Measurements from ENCODE around the gene MT2A. TPM values are rescaled to one million over a fixed set of nuclear protein-coding genes. Genes with fewer than 3 reads are reported as not detected.

Gene MT2A
- total RNA-seq, 1 donor from 2014 or later = 18.6 TPM

- no peak for DNase-seq (ENCODE audit: low read depth)
Measured at GRCh38 chr16:56637814-56638750, 29.7 kb downstream of the MT2A start, which contains the start of gene MT1A. Gene MT1A, plus strand, starts transcription at chr16:56638666. Its CDS starts 73 bp downstream, at chr16:56638739.

GRCh38 chr16:56639045-56639444 lies 30.7 kb downstream of the MT2A start:
- DNase-seq (ENCODE audit: low read depth) = no peak

GRCh38 chr16:56640076-56640475 lies 31.7 kb downstream of the MT2A start:
- DNase-seq (ENCODE audit: low read depth) = no peak

GRCh38 chr16:56641166-56641565 lies 32.8 kb downstream of the MT2A start:
- peak; percentile 77 for DNase-seq (ENCODE audit: low read depth)

GRCh38 chr16:56643080-56643778 lies 34.8 kb downstream of the MT2A start:
- DNase-seq (ENCODE audit: low read depth) = peak; percentile 24

- DNase-seq (ENCODE audit: low read depth) = no peak
Measured at GRCh38 chr16:56643833-56644232, 35.4 kb downstream of the MT2A start.

- DNase-seq (ENCODE audit: low read depth) = no peak
Measured at GRCh38 chr16:56645311-56645710, 36.9 kb downstream of the MT2A start.

- DNase-seq (ENCODE audit: low read depth) = no peak
Measured at GRCh38 chr16:56645838-56646237, 37.5 kb downstream of the MT2A start.

GRCh38 chr16:56647641-56648431 lies 39.5 kb downstream of the MT2A start:
- DNase-seq (ENCODE audit: low read depth) = no peak

GRCh38 chr16:56649271-56649670 lies 40.9 kb downstream of the MT2A start:
- DNase-seq (ENCODE audit: low read depth) = no peak

GRCh38 chr16:56649820-56650219 lies 41.4 kb downstream of the MT2A start:
- no peak for DNase-seq (ENCODE audit: low read depth)

- DNase-seq (ENCODE audit: low read depth) = no peak
Measured at GRCh38 chr16:56651586-56651985, 43.2 kb downstream of the MT2A start, which contains the start of gene MT1B. Gene MT1B, plus strand, starts transcription at chr16:56651886. Its CDS starts 68 bp downstream, at chr16:56651954.

GRCh38 chr16:56652600-56652999 lies 44.2 kb downstream of the MT2A start:
- DNase-seq (ENCODE audit: low read depth) = peak; percentile 13

GRCh38 chr16:56653218-56653617 lies 44.8 kb downstream of the MT2A start:
- DNase-seq (ENCODE audit: low read depth) = no peak

GRCh38 chr16:56657555-56658326 lies 49.4 kb downstream of the MT2A start, which contains the start of gene MT1F:
Gene MT1F, plus strand, starts transcription at chr16:56657959. Its CDS starts 100 bp downstream, at chr16:56658059.
- DNase-seq (ENCODE audit: low read depth) = no peak

- DNase-seq (ENCODE audit: low read depth) = no peak
Measured at GRCh38 chr16:56658327-56658875, 50.0 kb downstream of the MT2A start.

Data from myocyte (in vitro differentiated cells).